ENCODE measurements around the gene WDR46. TPM values are rescaled to one million over a fixed set of nuclear protein-coding genes. Genes with fewer than 3 reads are reported as not detected.

The WDR46 gene
- total RNA-seq, 1 donor from 2014 or later = 36.3 TPM

DNA sequence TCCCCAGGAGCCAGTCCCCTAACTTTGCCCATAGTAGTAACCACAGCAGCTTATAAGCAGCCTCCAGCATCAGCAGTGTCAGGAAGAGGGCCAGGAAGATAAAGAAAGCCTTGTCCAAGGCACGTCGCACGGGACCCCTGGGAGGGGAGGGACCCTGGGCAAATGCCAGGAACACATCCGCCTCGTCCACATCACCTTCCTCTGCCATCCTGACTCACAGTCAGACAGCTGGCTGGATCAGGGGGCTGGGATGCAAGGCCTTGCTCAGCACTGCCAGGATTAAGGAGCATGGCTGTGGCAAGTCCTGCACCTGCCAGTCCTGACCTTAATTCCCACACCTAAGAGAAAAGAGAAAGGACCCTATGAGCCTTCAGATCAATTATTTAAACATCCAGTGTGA, 40.0 kb upstream of the WDR46 start:
- no peak overlapping the region for H3K4me3 ChIP-seq
- H3K9me3 ChIP-seq = no peaks in the 10 kb centered on the region
- intact Hi-C loops (cut with DNase I) = no loop called here
- no peak for DNase-seq (ENCODE audit: extremely low spot score in 2 of 2)
- H3K36me3 ChIP-seq = no peaks in the 10 kb centered on the region
- no peaks in the 10 kb centered on the region for H3K27me3 ChIP-seq
- TF ChIP-seq POLR2AphosphoS5 (IDR thresholded peaks at IDR 0.05; ENCODE audit: insufficient read depth in 1 of 2, low read depth in 1 of 2) (no peak), POLR2A (IDR thresholded peaks at IDR 0.05) (no peak)
- TF ChIP-seq, protein P1, sequence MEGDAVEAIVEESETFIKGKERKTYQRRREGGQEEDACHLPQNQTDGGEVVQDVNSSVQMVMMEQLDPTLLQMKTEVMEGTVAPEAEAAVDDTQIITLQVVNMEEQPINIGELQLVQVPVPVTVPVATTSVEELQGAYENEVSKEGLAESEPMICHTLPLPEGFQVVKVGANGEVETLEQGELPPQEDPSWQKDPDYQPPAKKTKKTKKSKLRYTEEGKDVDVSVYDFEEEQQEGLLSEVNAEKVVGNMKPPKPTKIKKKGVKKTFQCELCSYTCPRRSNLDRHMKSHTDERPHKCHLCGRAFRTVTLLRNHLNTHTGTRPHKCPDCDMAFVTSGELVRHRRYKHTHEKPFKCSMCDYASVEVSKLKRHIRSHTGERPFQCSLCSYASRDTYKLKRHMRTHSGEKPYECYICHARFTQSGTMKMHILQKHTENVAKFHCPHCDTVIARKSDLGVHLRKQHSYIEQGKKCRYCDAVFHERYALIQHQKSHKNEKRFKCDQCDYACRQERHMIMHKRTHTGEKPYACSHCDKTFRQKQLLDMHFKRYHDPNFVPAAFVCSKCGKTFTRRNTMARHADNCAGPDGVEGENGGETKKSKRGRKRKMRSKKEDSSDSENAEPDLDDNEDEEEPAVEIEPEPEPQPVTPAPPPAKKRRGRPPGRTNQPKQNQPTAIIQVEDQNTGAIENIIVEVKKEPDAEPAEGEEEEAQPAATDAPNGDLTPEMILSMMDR (IDR thresholded peaks at IDR 0.05) = no peak
- no peak overlapping the region for H3K27ac ChIP-seq
- H3K4me1 ChIP-seq = peaks cover 2% of the 10 kb centered on the region

DNA sequence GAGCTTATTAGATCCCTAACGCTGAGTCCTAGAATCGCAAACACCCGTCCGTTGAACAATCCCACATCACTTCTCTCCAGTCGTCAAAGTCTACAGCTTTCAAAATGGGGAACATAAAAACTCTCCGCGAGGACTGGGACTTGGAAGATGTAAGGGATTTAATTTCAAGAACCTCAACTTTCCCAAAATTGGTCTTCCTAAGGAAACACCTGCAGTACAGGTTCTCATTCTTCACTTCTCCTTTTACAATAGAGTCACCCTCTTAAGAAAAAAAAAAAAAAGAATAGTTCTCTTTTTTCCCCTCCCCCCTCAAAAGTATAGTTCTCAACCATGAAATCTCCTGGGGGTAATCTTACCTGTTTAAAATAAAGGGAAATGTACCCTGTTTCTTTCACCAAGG, 35.1 kb upstream of the WDR46 start:
- Histone ChIP-seq H3K27me3 (no peaks in the 10 kb centered on the region), H3K4me3 (peak overlapping the region in 1 of 2 donors; percentile 92), H3K4me1 (peaks cover 40% of the 10 kb centered on the region), H3K27ac (peak overlapping the region; percentile 90), H3K36me3 (peaks cover 0 to 20% of the 10 kb centered on the region in 2 donors), H3K9me3 (no peaks in the 10 kb centered on the region)
- TF ChIP-seq, protein P1 (IDR thresholded peaks at IDR 0.05) = no peak
- no peak for TF ChIP-seq POLR2A (IDR thresholded peaks at IDR 0.05)
- no peak for TF ChIP-seq POLR2AphosphoS5 (IDR thresholded peaks at IDR 0.05; ENCODE audit: insufficient read depth in 1 of 2, low read depth in 1 of 2)
- DNase-seq (ENCODE audit: extremely low spot score in 2 of 2) = no peak
- intact Hi-C loops (cut with DNase I) = no loop called here

DNA sequence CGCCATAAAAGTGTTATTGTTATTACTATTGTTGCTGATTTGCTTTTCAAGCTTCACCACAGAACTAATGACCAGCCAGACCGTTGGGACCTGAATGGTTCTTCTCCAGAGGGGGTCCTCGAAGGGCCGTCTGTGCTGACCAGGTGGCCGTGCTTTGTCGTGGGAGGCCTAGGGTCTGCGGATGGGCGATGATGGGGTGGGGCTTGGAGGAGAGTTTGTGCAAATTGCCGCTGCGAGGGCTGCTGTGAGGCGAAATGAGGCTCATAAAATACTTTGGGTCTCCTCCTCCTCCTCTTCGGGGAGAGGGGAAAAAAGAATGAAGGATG, 34.5 kb upstream of the WDR46 start:
- TF ChIP-seq POLR2AphosphoS5 (IDR thresholded peaks at IDR 0.05; ENCODE audit: insufficient read depth in 1 of 2, low read depth in 1 of 2) = no peak
- no peak for TF ChIP-seq POLR2A (IDR thresholded peaks at IDR 0.05)
- TF ChIP-seq, protein P1 (IDR thresholded peaks at IDR 0.05) = no peak
- intact Hi-C loops (cut with DNase I) = no loop called here
- Histone ChIP-seq H3K4me3 (peak overlapping the region; percentile 72 to 92), H3K4me1 (peaks cover 44% of the 10 kb centered on the region), H3K27me3 (no peaks in the 10 kb centered on the region), H3K9me3 (no peaks in the 10 kb centered on the region), H3K27ac (peak overlapping the region; percentile 90), H3K36me3 (peaks cover 0 to 25% of the 10 kb centered on the region in 2 donors)
- no peak for DNase-seq (ENCODE audit: extremely low spot score in 2 of 2)

DNA sequence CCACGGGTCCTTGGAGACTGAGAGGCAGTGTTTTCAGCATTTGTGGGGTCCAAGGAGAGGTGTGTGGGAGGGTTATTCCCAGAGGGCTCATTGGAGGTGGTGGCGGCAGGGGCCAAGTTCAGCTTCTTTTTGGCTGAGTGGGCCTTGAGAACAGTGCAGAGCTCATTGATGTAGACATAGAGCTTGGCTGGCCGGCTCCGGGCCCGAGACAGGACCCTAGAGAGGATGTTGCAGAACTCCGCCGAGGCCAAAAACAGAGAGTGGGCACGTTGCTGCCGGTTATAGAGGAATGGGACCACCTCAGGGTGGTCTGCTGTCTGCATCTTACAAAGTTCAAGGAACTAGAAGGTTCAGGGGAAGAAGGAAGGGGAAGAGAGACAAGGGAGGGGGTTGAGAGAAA, 32.2 kb upstream of the WDR46 start:
- intact Hi-C loops (cut with DNase I) = no loop called here
- H3K9me3 ChIP-seq = no peaks in the 10 kb centered on the region
- TF ChIP-seq, protein P1 (IDR thresholded peaks at IDR 0.05) = no peak
- TF ChIP-seq POLR2AphosphoS5 (IDR thresholded peaks at IDR 0.05; ENCODE audit: insufficient read depth in 1 of 2, low read depth in 1 of 2) = no peak
- TF ChIP-seq POLR2A (IDR thresholded peaks at IDR 0.05) = no peak
- no peaks in the 10 kb centered on the region for H3K27me3 ChIP-seq
- peak overlapping the region in 1 of 2 donors; percentile 92 for H3K4me3 ChIP-seq
- peaks cover 59% of the 10 kb centered on the region for H3K4me1 ChIP-seq
- H3K36me3 ChIP-seq = peaks cover 0 to 25% of the 10 kb centered on the region in 2 donors
- H3K27ac ChIP-seq = peak overlapping the region; percentile 90
- no peak for DNase-seq (ENCODE audit: extremely low spot score in 2 of 2)

DNA sequence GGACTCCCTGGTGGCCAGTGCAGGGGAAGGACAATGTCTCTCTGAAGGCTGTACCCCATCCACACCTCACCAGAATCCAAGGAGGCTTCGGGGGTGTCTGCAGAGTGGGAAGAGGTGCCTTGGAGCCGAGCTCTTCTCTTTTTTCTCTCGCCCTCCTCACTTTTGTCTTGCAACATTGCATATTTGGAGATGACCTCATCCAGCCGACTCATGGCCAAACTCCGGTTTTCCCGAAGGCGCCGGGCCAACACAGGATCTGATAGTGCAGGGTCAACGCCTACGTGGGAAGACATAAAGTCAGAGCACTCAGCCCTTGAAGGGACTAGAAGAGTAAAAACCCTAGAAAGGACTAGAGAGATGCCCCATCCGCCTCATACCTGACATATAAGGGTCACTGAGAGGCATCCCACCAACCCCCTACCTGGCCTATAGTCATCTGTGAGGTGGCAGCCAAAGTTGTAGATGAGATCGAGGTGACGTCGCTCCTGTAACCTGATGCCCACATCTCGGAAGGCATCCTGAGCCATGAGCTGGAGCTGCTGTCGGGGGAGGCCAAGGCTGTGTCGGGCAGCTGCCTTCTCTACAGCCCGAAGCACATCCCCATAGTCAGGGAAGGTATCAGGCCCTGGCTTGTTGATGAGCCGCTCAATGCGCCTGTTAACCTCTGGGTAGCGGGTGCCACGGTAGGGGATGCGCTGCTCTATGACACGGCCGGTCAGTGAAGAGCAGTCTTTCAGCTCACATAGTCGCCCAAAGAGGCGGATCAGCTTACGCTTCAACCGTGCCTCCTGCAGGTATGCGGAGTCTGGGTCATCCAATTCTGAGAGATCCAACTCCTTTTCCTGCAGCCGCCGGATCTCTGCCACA, 31.5 kb upstream of the WDR46 start:
- no peaks in the 10 kb centered on the region for H3K9me3 ChIP-seq
- peaks cover 0 to 25% of the 10 kb centered on the region in 2 donors for H3K36me3 ChIP-seq
- no peaks in the 10 kb centered on the region for H3K27me3 ChIP-seq
- TF ChIP-seq POLR2AphosphoS5 (IDR thresholded peaks at IDR 0.05; ENCODE audit: insufficient read depth in 1 of 2, low read depth in 1 of 2) (no peak), POLR2A (IDR thresholded peaks at IDR 0.05) (no peak)
- TF ChIP-seq, protein P1 (IDR thresholded peaks at IDR 0.05) = no peak
- peak overlapping the region; percentile 90 for H3K27ac ChIP-seq
- H3K4me3 ChIP-seq = peak overlapping the region in 1 of 2 donors; percentile 2
- no peak for DNase-seq (ENCODE audit: extremely low spot score in 2 of 2)
- peaks cover 66% of the 10 kb centered on the region for H3K4me1 ChIP-seq
- intact Hi-C loops (cut with DNase I) = no loop called here
